GM12891 (cell line): Measurements from ENCODE around the gene ASB15.

Experiments
- POLR2A ChIP-seq: IDR thresholded peaks from 2 replicates; pipeline ENCODE4 v1.6.1; 2011; ENCODE audit warnings: low read depth, low read length, control low read depth
- POLR2AphosphoS5 ChIP-seq: IDR thresholded peaks from 2 replicates; pipeline ENCODE4 v1.6.1; 2011; ENCODE audit warnings: low read depth, low read length, control low read depth
- TAF1 ChIP-seq: IDR thresholded peaks from 2 replicates; pipeline ENCODE4 v1.6.1; 2011; ENCODE audit warnings: low read depth, low read length, control low read depth

GRCh38 chr7:123665896-123666295 is 64.3 kb downstream of the ASB15 start:
- TF ChIP-seq POLR2AphosphoS5: no peak
- no peak for TF ChIP-seq POLR2A
- no peak for TF ChIP-seq TAF1
